ENCODE measurements around the gene GLRA3. TPM values are rescaled to one million over a fixed set of nuclear protein-coding genes. Genes with fewer than 3 reads are reported as not detected.

GLRA3 gene
- total RNA-seq, 2 experiments from 2014 or later: not detected

- no peak overlapping the region for H3K27ac Mint-ChIP-seq
- intact Hi-C loops (cut with micrococcal nuclease): no loop called here
- no peaks in the 10 kb centered on the region for H3K4me1 Mint-ChIP-seq (ENCODE audit: low read depth)
- H3K4me3 Mint-ChIP-seq: no peak overlapping the region
- ATAC-seq (no peak), DNase-seq (no peak)
- no peaks in the 10 kb centered on the region for H3K36me3 Mint-ChIP-seq (ENCODE audit: low read depth)
- ChIA-PET POLR2A (no interaction called here), CTCF (no interaction called here)
- H3K9me3 Mint-ChIP-seq: no peaks in the 10 kb centered on the region
- no peak for TF ChIP-seq CTCF (IDR thresholded peaks at IDR 0.05)
- H3K27me3 Mint-ChIP-seq: no peaks in the 10 kb centered on the region
Observed at GRCh38 chr4:174848596-174848995, 19.5 kb upstream of the GLRA3 start.

DNA sequence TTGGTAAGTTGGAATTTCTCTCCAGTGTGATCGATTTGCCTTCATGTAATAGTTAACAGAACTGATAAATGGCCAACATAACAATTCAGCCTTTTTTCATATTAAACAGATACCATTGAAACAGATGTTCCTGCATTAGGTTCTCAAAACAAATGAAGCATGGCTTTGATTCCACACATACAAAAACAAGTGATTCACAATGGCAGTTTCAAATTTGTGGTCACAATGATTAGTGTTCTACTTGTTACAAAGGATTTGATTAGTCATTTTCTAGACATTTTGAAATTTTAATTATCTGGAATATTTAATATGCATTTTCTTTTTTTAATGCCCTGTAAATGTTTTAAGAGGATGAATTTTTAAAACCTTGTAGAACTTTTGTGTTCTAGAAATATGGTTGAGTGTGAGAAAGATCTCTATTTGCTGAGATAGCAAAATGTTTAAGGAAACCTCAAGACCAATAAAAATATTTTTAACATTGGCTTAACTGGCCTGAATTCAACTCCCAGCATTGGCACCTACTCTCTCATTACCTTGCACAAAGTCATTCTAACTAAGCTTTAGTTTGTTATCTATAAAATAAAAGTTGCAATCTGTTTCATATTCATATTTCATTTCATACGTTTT is 18.9 kb upstream of the GLRA3 start:
- no peaks in the 10 kb centered on the region for H3K9me3 Mint-ChIP-seq
- ChIA-PET POLR2A (no interaction called here), CTCF (no interaction called here)
- no peak overlapping the region for H3K27ac Mint-ChIP-seq
- DNase-seq (no peak), ATAC-seq (no peak)
- intact Hi-C loops (cut with micrococcal nuclease): no loop called here
- H3K4me1 Mint-ChIP-seq (ENCODE audit: low read depth): no peaks in the 10 kb centered on the region
- no peaks in the 10 kb centered on the region for H3K36me3 Mint-ChIP-seq (ENCODE audit: low read depth)
- no peak for TF ChIP-seq CTCF (IDR thresholded peaks at IDR 0.05)
- no peak overlapping the region for H3K4me3 Mint-ChIP-seq
- H3K27me3 Mint-ChIP-seq: no peaks in the 10 kb centered on the region

DNA sequence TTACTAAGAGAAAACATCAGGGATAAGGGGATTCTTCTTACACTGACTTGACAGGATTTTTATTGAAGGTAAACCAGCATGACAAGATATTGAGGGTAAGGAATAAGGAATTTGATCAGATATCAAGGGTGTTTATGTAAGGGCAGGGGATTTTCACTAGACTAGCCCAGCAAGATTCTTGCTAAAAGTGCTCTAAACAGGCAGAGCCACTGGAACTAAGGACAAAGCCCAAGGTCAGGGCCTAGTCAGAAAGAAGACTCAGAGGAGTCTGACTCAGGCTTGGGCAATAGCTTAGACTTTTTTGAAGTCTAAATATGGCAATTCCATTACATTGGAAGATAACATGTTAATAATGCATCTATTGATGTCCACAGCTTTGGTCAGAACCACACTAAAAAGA is 6.5 kb upstream of the GLRA3 start:
- intact Hi-C loops (cut with micrococcal nuclease): no loop called here
- ATAC-seq: no peak
- Mint-ChIP-seq H3K36me3 (ENCODE audit: low read depth) (no peaks in the 10 kb centered on the region), H3K27me3 (peaks cover 4% of the 10 kb centered on the region), H3K9me3 (peaks cover 1% of the 10 kb centered on the region), H3K4me3 (no peak overlapping the region), H3K4me1 (ENCODE audit: low read depth) (no peaks in the 10 kb centered on the region), H3K27ac (no peak overlapping the region)
- TF ChIP-seq CTCF (IDR thresholded peaks at IDR 0.05): no peak
- POLR2A ChIA-PET: no interaction called here
- DNase-seq: no peak
- CTCF ChIA-PET: no interaction called here

GRCh38 chr4:174834477-174834876 is 5.4 kb upstream of the GLRA3 start:
- peaks cover 3% of the 10 kb centered on the region for H3K9me3 Mint-ChIP-seq
- intact Hi-C loops (cut with micrococcal nuclease): no loop called here
- CTCF ChIA-PET: no interaction called here
- no peak for TF ChIP-seq CTCF (IDR thresholded peaks at IDR 0.05)
- POLR2A ChIA-PET: no interaction called here
- DNase-seq (no peak), ATAC-seq (no peak)
- H3K27ac Mint-ChIP-seq: no peak overlapping the region
- H3K27me3 Mint-ChIP-seq: peaks cover 8% of the 10 kb centered on the region
- H3K4me3 Mint-ChIP-seq: no peak overlapping the region
- H3K36me3 Mint-ChIP-seq (ENCODE audit: low read depth): no peaks in the 10 kb centered on the region
- H3K4me1 Mint-ChIP-seq (ENCODE audit: low read depth): no peaks in the 10 kb centered on the region

DNA sequence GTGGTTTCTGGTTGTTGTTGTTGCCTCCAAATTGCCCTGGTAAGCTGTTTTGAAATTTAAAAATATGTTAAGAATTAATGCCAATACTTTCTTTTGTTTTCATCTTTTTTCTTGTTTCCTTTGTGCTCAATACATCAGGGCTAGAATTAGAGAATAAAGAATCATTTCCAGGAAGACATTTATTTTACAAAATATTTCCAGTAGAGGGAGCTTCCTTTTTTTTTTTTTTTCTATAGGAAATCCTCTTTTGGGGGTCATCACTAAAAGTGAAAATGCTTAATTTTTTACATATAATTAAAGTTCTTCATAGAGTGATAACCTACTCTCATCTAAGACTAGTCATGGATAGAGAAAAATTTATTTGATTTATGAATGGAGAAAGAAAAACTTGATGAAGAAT is 2.4 kb downstream of the GLRA3 start:
- ChIA-PET POLR2A (no interaction called here), CTCF (no interaction called here)
- H3K27me3 Mint-ChIP-seq: peaks cover 16% of the 10 kb centered on the region
- no peak for DNase-seq
- H3K27ac Mint-ChIP-seq: no peak overlapping the region
- H3K9me3 Mint-ChIP-seq: peaks cover 4% of the 10 kb centered on the region
- TF ChIP-seq CTCF (IDR thresholded peaks at IDR 0.05): no peak
- intact Hi-C loops (cut with micrococcal nuclease): no loop called here
- no peak overlapping the region for H3K4me3 Mint-ChIP-seq
- no peaks in the 10 kb centered on the region for H3K36me3 Mint-ChIP-seq (ENCODE audit: low read depth)
- peaks cover 2% of the 10 kb centered on the region for H3K4me1 Mint-ChIP-seq (ENCODE audit: low read depth)
- no peak for ATAC-seq
